A673 (cell line): ENCODE measurements around the gene CBX4. TPM values are rescaled to one million over a fixed set of nuclear protein-coding genes. Genes with fewer than 3 reads are reported as not detected.
A peak's percentile ranks its signal among the peaks of the same experiment; 100 is the strongest.

Experiments
- BruUV-seq: library from RNA; stranded (reverse); fragments of 400-500 nt; replicated peaks from 2 replicates; lab custom pipeline; 2021; lab: Mats Ljungman, UMichigan
- CTCF ChIA-PET: fragments of 300-600 bp; sonication (Branson Sonifier 250); formaldehyde crosslinking; loops from one replicate; lab custom pipeline; 2022; ENCODE audit warnings: antibody characterized with exemption; lab: Charles Lee
- POLR2A ChIA-PET: fragments of 300-600 bp; sonication (Branson Sonifier 250); formaldehyde crosslinking; loops from one replicate; lab custom pipeline; 2022; ENCODE audit warnings: antibody characterized with exemption; ENCODE audit not compliant: low non-redundant PET; lab: Charles Lee
- DNase-seq: peaks from one replicate; pipeline ENCODE4 v3.0.0-alpha.2; 2015; ENCODE audit warnings: low spot score
- H3K27ac ChIP-seq: fragments of 200-600 bp; sonication (generic); 2 replicates; pipeline ENCODE4 v1.5.1; 2016; ENCODE audit warnings: mixed run types, low read depth, mild to moderate bottlenecking, mixed read lengths, antibody characterized with exemption, low read length; ENCODE audit not compliant: poor library complexity, severe bottlenecking
- H3K27me3 ChIP-seq: fragments of 200-600 bp; sonication (generic); replicated peaks from 2 replicates; pipeline ENCODE4 v1.6.1; 2017; ENCODE audit warnings: mixed run types, low read depth, mild to moderate bottlenecking, mixed read lengths, antibody characterized with exemption, low read length; ENCODE audit not compliant: insufficient read depth, poor library complexity
- H3K36me3 ChIP-seq: fragments of 200-600 bp; sonication (generic); 2 replicates; pipeline ENCODE4 v1.6.1; 2016; ENCODE audit warnings: mixed run types, mild to moderate bottlenecking, mixed read lengths, antibody characterized with exemption, low read length; ENCODE audit not compliant: insufficient read depth, poor library complexity, severe bottlenecking
- H3K4me1 ChIP-seq: fragments of 200-600 bp; sonication (generic); 2 replicates; pipeline ENCODE4 v1.6.1; 2017; ENCODE audit warnings: mixed run types, mild to moderate bottlenecking, mixed read lengths, antibody characterized with exemption, low read length; ENCODE audit not compliant: insufficient read depth, poor library complexity, severe bottlenecking
- H3K4me3 ChIP-seq: fragments of 200-600 bp; sonication (generic); 2 replicates; pipeline ENCODE4 v1.5.1; 2016; ENCODE audit warnings: low read depth, mixed run types, mild to moderate bottlenecking, mixed read lengths, low read length; ENCODE audit not compliant: poor library complexity, severe bottlenecking
- H3K9me3 ChIP-seq: fragments of 200-600 bp; sonication (generic); 2 replicates; pipeline ENCODE4 v1.6.1; 2016; ENCODE audit warnings: mixed run types, low read depth, mild to moderate bottlenecking, mixed read lengths, antibody characterized with exemption, low read length; ENCODE audit not compliant: poor library complexity, severe bottlenecking
- CTCF ChIP-seq: fragments of 300-800, 200-600 bp; sonication (generic); conservative IDR thresholded peaks from 2 replicates; pipeline ENCODE4 v1.5.1; 2017; ENCODE audit warnings: low read depth, mild to moderate bottlenecking, antibody characterized with exemption, low read length, moderate library complexity, mixed read lengths
- EZH2 ChIP-seq: fragments of 200-600 bp; sonication (generic); IDR thresholded peaks from 2 replicates; pipeline ENCODE4 v1.6.1; 2017; ENCODE audit warnings: borderline replicate concordance, low read depth, mild to moderate bottlenecking, mixed read lengths, antibody characterized with exemption, low read length; ENCODE audit not compliant: poor library complexity, severe bottlenecking
- intact Hi-C: fragments of 100-400 bp; cut with micrococcal nuclease; formaldehyde crosslinking; loops from one replicate; pipeline ENCODE4 v1.10.0; 2022; ENCODE audit not compliant: unreplicated experiment
- total RNA-seq: library from RNA; stranded (reverse); gene quantifications from 2 replicates; pipeline ENCODE4 v1.2.3, GENCODE V29; 2021

Gene CBX4
- total RNA-seq, 1 experiment from 2014 or later = 42.6 TPM

- Histone ChIP-seq H3K4me3 (no peak overlapping the region), H3K9me3 (no peaks in the 10 kb centered on the region), H3K27me3 (peaks cover 42% of the 10 kb centered on the region), H3K27ac (no peak overlapping the region), H3K4me1 (peaks cover 64% of the 10 kb centered on the region), H3K36me3 (no peaks in the 10 kb centered on the region)
- POLR2A ChIA-PET = interaction anchor here (0.5 kb wide), 1 partner anchor 44 kb away, joined by 3 read pairs; no protein-coding TSS in a partner anchor
- CTCF ChIA-PET = interaction anchor here (0.8 kb wide), 1 partner anchor 45 kb away, joined by 11 read pairs; the partner anchor contains the start of gene CBX8
- DNase-seq = no peak
- intact Hi-C loops = loop anchor here (5.0 kb wide), 1 partner anchor 131 kb away; no protein-coding TSS in a partner anchor
- TF ChIP-seq EZH2 = peak; percentile 82
- TF ChIP-seq CTCF = no peak
- no TSS peak for BruUV-seq
Measured at GRCh38 chr17:79841369-79842135, 2.3 kb upstream of the CBX4 start.

- DNase-seq = no peak
- intact Hi-C loops = loop anchor here (5.0 kb wide), 1 partner anchor 131 kb away; no protein-coding TSS in a partner anchor
- Histone ChIP-seq H3K4me1 (peaks cover 70% of the 10 kb centered on the region), H3K27me3 (peaks cover 42% of the 10 kb centered on the region), H3K36me3 (no peaks in the 10 kb centered on the region), H3K4me3 (no peak overlapping the region), H3K27ac (no peak overlapping the region), H3K9me3 (no peaks in the 10 kb centered on the region)
- TF ChIP-seq EZH2 (no peak), CTCF (no peak)
- no TSS peak for BruUV-seq
- ChIA-PET POLR2A (interaction anchor here (0.5 kb wide), 1 partner anchor 44 kb away, joined by 3 read pairs; no protein-coding TSS in a partner anchor), CTCF (interaction anchor here (0.8 kb wide), 1 partner anchor 44 kb away, joined by 11 read pairs; the partner anchor contains the start of gene CBX8)
Measured at GRCh38 chr17:79840989-79841286, 1.7 kb upstream of the CBX4 start.

GRCh38 chr17:79840269-79840988 is 1.2 kb upstream of the CBX4 start:
- BruUV-seq = no TSS peak
- Histone ChIP-seq H3K4me1 (peaks cover 73% of the 10 kb centered on the region), H3K9me3 (no peaks in the 10 kb centered on the region), H3K27ac (no peak overlapping the region), H3K36me3 (peaks cover 3% of the 10 kb centered on the region), H3K4me3 (peak overlapping the region; percentile 59), H3K27me3 (peaks cover 42% of the 10 kb centered on the region)
- DNase-seq = peak; percentile 61
- intact Hi-C loops = loop anchor here (5.0 kb wide), 1 partner anchor 132 kb away; no protein-coding TSS in a partner anchor
- TF ChIP-seq EZH2 (no peak), CTCF (peak; percentile 45; the same call in 1 of the 2 replicates)
- CTCF ChIA-PET = interaction anchor here (0.6 to 0.8 kb wide), 2 partner anchors 31 to 44 kb away, joined by 3 to 11 read pairs; partner anchors contain the start of gene CBX8
- POLR2A ChIA-PET = interaction anchor here (0.5 kb wide), 1 partner anchor 43 kb away, joined by 3 read pairs; no protein-coding TSS in a partner anchor
